NCI-H2107 (cell line): ENCODE results near the gene FAM227A.

Source experiments
- DNase-seq: peaks from one replicate; lab custom pipeline; 2025; lab: John Stamatoyannopoulos, UW

FAM227A gene

DNA sequence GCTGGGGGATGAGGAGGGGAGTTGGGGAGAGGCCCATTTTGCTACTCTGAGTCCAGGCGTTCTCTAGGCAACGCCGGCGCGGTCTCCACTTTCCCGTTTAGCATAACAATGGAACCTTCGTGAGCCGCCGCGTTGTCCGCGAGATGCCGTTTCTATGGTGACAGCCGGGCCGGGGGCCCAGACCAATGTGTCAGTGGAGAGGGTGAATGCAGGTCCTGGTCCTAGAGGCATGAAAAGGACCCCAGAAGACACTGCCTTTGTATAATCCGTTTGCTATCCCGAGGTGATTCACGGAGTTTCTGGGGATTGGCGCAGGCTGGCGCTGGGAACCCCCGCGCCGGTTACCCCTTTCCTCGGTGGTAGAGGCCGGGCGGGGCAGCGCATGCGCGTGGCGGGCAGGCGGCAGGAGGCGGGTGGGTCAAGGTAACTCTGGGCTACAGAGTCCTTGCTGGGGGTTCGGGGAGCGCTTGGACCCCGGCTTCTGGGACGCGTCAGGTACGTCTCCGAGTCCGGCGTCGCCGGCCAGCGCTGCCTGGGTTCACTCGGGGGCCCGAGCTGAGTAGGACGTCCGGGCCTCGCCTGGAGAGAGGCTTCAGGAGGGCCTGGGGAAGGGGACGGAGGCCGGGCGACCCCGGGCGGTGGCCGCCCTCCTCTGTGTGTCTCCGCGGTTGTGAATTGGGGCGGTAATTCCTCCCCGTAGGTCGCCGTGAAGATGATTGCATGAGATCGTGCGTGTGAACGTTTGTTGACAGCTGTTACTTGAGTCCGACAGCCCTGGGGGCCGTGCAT, at the start of gene FAM227A, which contains the start of gene CBY1:
Gene FAM227A, minus strand, starts transcription at position 137 of the 789 bp plus-strand sequence. CDS start 6,224 bp downstream, outside the sequence.
Gene CBY1, plus strand, starts transcription at position 383 of the 789 bp plus-strand sequence. CDS start 11,417 bp downstream, outside the sequence.
- peak; percentile 59 for DNase-seq

DNA sequence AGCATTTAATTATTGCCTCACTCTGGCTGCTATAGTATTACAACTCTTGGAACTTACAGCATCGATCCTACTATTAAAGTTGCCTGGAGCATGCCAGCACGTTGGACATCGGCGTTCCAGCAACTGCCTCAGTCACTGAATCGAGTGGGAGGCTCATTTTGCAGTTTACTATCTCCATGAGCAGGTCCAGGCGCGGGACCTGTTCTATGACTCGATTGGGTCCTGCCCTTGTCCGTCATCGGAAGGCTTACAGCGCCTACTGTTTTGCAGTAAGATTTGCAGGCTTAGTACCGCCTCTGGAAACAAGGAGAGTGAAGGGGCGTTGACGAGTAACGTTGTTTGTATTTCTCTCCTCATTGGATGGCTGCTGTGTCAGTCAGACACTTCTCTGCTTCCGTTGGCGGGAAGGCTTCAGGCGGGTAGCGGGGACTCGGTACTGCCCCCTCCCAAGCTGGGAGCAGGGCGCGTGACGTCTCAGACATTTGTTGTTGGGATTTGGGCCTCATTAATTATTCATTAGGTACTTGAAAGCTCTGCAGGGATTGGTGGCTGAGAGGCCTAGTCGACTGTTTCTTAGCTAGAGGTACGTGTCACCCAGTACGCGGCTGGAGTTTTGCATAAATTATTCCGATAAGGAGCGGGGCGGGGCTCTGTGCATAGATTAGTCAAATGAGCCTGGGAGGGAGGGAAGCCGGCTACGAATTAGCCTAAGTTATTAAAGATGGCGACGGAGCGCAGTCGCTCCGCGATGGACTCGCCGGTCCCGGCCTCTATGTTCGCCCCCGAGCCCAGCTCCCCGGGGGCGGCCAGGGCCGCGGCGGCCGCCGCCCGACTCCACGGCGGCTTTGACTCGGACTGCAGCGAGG, 49.3 kb upstream of the FAM227A start, which contains the start of gene GTPBP1:
Gene GTPBP1, plus strand, starts transcription at position 710 of the 866 bp plus-strand sequence. Its CDS starts 12 bp downstream, at position 722.
- peak; percentile 99 for DNase-seq

DNA sequence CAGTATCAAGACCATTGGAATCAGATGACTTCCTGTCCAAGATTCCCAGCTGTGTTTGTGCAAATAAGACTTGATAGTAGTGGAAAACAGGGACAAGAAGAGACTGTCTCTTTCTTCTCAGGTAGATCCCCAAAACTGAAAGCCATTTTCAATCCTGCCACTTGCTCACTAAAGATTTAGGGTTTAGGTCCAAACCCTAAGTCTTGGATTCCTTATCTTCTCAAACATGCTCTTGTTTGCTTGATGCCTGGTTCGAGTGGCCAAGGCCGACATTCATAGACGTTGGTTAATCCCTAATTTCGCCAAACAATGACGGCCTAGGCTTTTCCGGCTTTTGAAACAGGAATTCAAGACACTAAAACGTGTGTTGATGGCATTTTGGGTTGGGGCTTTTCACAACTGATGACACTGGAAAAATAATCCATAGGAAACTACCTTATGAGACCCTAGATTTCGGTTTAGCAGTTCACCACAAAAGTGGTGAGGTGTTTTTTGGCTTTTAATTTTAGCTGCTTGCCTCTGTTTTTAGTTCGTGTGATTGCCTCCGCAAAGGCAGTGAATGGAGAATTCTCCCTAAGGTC, 48.6 kb upstream of the FAM227A start:
- no peak for DNase-seq

DNA sequence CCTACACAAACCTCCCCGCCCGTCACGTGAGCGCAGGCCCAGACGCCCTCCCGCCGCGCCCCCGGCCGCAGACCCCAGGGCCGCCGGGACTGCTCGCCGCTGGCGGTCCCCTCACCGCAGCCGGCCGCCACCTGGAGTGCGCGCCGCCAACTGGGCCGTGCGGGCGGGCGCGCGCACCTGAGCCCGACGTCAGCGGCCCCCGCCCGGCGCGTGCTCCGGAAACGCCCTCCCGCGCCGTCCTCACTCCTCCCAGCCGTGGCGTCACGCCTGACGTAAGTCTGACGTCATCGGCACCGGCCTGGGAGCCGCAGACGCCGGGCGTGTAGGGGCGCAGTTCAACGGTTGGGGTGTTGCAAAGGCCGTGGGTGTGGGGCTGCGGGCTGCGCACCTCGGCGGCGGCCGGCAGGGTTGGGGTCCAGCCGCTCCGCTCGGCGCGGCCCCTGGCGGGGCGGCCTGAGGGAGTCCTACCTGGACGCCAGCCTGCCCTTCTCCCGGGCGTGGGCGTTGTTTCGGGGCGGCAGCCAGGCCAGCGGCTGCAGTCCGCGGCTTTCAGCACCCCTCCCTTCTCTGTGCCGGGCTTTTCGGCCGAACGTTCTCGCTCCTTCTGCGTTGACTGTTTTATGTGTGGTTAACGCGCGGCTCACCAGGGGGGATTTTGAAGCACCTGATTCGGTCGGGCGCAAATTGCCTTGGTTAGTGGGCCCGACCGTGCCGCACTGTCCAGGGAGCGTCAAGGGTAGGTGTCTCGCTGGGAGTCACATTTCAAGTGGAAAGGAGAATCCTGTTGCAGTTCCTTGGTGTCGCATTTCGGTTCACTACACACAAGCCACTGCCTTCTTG, 44.8 kb upstream of the FAM227A start, which contains the start of gene JOSD1:
Gene JOSD1, minus strand, starts transcription at position 155 of the 840 bp plus-strand sequence. CDS start 956 bp downstream, outside the sequence.
- peak; percentile 83 for DNase-seq

DNA sequence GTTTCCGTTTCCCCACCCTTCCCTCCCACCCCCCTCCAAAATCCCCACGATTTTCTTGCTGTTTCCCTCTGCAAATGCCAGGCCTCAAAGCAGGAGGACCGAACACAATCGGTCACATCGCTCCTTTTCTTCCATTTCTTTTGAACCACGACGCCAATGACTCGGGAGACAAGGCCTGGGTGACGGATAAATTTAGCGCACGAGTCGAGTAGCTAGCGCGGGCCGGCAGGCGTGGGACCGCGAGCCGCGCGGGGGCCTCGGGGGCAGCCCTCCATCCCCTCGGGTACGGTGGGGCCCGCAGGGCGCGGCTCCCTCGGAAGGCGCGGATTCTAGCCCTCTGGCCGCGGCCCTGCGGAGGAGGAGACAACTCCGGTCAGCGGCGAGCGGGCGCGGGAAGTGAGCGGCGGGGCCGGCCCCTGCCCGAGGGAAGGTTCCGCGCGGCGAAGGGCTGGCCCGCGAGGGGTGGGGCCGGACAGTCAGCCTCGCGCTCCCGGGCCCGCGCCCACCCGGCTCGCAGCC, 44.1 kb upstream of the FAM227A start:
- no peak for DNase-seq

DNA sequence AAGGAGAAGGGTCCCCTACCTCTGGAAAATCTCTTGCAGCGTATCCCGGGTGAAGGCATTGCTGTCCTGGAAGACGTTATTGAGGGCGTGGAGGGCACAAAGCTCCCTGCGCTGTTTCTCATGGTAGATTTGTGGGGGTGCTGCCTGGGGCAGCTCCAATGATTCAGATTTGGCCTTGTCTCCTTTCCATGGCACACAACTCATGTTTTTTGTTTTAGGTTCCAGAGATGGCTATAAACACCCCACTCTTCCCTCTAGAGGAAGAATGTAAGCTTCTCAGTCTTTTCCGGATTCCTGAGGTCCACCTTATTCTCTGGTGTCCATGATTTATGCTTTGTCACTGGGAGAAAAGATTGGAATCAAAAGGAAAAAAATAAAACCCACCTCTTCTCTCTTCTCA, 43.6 kb upstream of the FAM227A start:
- no peak for DNase-seq

DNA sequence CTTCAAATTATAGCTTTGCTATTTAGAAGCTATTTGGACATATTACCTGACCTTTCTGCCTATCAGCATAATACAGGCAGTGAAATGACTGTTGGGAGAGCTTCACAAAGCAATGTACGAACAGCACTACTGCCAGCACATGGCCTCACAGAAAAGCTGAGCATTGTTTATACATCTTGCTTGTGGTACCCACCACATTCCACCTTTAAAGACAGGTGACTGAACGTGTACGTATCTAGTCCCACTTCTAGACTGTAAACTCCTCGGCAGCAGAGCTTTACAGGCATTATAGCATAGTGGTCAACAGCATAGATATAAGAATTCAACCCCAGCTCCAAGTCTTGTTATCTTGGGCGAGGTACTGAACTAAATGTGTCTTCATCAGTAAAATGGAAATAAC, 43.0 kb upstream of the FAM227A start:
- no peak for DNase-seq

DNA sequence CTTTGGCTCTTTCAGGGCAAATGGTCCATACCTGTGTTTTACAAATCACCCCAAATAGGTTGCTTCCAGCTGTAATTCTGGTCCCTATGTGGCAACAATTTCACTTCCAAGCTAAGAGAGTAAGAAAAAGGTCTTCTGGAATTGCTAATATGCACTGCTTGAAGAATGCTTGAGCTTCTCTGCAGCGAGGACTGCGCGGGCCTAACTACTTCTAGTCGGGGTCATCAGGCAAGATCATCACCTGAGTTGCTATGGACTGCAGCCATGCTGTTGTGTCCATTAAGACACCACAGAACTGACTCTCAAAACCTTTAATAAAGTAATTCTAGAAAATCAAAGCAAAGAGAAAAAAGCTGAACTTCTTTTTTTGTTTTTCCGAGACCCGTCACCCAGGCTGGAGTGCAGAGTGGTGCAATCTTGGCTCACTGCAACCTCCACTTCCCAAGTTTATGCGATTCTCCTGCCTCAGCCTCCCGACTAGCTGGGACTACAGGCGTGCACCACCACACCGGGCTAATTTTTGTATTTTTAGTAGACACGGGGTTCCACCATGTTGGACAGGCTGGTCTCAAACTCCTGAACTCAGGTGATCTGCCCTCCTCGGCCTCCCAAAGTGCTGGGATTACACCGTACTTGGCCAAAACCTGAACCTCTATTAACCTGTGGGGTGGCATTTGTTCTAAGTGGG, 42.4 kb upstream of the FAM227A start:
- no peak for DNase-seq

DNA sequence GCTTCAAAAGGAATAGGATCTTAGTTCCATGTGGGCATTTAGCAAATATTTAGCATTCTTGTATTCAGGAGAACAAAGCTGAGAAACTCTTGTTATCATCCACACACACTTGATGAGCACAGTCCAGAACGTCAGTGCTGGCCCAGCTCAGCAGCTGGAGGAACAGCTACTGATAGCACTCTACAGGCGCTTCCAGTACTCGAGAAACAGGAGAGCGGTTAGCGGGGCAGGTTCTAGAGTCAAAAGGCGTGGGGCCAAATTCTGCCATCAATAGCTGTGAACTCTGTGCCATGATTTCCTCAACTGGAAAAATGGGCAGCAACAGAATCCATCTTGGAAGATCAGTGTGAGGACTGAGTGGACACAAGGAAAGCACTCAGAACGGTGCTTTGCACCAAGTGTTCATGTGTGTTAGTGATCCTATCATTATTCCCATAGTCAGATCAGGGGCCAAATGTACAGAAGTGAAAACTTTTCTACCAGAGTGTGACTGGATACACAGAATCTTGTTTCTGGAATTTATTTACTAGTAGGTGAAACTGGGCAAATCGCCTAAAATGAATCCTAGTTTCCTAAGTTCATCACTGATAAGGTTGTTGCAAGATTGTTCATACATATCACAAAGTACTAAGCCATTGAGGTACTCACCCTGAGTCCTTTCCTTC, 41.4 kb upstream of the FAM227A start:
- no peak for DNase-seq

DNA sequence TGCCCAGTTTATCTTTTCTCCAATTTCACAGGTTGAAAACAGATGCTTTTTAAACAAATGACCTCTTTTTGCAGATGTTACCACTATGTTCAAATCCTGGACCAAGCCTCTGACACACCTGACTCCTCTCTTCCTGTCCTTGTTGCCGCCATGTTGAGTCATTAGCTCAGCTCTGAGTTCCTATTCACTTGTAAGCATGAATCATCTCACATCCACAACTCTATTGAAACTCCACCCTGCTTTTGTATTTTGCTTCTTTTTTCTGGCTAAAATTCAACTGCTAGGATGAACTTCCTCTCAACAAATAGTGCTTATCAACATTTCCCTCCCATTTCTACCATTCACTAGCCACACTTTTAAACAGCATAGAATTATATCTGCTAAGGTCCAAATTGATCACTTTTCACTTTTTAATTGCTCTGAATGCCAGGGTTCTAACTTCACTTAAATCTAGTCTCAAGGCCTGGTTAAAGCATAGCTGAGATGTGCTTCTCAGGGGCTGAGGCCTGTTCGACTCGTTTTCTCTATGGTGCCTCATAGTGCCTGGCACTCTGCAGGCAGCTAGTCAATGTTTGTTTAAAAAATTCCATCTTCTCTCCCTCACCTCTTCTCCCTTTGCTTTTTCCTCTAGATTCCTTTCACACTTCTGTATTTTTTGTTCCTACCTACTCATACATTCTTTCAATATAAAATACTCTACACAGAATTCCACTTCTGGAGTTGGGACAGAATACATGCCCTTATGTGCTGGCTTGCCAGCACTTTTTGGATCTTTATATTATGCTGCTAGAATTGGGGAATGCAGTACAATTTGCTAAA, 40.6 kb upstream of the FAM227A start:
- DNase-seq: no peak

DNA sequence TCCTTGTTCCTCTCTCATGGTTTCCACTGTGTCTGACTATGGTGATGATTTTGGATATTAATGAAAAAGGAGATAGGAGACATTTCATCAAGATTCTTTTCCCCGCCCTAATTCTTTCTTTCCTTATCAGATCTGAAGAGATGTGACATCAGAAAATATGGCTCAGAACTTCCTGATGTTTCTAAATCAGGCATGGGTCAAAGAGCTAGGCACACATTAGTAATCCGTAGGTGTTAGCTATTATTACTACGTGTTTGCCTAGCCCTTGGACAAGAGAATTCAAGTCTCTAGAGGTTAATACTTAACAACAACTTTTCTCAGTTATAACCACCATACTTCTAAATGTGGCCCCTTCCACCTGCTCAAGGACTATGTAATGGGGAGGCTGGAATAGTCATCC, 38.7 kb upstream of the FAM227A start:
- DNase-seq: no peak

DNA sequence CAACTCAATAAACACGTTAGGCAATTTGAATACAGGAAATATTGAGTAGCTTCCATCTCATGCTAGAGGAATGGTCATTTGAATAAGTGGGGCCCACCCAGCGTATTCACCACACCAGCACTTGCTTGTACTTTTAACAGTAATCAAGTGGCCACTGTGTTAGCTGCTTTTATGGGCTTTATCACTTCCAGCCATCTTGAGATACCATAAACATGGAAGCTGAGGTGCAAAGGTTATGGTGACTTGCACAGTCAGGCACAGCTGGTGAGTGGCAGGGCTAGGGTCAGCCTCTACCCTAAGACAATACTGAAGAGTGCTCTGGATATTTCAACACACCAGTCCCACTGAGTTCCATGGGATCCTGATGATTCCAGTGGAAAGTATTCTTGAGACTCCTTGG, 37.9 kb upstream of the FAM227A start:
- DNase-seq: no peak

DNA sequence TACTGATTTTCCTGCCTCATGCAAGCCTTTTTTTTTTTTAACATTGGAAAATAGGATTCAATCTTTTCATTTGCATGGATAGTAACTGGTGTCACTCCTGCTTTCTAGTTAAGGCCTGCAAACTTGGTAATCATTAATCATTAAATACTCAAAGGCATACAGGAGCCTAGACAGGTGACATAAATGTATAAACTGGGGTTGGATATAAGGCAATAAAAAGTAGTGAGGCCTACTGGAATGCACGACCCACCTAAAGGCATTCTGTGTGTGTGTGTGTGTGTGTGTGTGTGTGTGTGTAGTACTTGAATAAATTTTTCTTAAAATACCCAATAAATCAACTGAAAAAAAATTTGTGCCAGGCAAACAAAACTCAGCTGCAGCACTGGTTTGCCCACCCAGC, 33.5 kb upstream of the FAM227A start:
- no peak for DNase-seq

DNA sequence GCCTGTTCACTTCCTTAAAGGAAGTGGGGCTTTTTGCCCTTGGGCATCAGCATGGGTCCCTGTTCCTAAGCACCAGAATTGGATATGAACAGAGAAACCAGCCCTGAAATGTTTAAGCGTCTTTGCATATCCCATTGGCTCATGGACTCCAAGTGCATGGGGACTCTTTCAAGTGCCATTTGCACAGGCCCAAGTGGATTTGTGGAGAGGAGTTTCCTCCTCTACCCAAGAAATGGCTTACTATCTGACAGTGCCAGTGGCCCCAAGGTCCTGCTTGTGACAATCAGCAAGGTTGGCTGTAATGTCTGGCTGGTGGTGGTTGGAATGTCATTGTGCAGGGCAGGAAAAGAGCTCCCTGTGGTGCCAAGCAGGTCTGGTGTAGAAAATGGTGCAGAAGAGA, 29.6 kb upstream of the FAM227A start:
- no peak for DNase-seq

DNA sequence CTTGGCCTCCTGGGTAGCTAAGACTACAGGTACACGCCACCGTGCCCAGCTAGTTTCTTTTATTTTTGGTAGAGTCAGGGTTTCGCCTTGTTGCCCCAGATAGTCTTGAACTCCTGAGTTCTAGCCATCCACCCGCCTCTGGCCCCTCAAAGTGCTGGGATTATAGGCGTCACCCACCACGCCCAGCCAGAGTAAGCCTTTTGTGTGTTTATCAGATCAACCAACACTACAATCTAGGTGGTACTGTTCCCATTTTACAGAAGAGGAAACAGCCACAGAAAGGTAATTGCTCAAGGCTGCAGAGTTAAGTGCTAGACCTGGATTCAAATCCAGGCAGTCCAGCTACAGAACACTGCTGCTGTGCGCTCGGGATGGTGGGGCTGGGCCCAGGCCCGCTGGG, 28.7 kb upstream of the FAM227A start:
- DNase-seq: no peak

DNA sequence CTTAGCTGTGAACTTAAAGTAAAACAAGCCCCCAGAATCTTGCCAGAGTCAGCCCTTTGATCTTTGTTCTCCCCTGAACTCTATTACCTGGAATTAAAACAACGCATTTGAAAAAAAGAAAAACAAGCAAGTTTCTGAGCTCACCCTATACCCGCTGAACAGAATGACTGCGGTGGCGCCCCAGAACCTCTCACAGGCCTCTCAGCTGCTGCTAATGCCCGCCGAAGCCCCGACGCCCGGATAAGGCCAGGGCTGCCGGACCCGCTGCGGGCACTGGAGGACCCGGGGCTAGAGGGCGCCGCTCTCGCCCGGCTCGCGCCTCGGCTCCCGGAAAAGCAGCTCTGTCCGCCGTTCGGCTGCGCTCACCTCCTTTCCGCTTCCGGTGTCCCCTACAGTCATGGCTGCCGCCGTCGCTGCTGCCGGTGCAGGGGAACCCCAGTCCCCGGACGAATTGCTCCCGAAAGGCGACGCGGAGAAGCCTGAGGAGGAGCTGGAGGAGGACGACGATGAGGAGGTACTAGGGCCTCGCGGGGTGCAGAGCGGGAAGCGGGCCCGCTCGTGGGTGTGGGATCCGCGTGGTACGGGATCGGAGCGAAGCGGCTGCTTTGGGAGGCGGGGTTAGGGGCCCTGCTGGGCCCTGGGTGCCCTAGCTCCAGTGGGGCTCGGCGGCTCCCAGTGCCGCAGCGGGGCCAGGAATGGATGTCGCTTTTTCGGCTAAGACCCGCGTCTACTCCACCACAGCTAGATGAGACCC, 25.6 kb upstream of the FAM227A start, which contains the start of gene TOMM22:
Gene TOMM22, plus strand, starts transcription at position 376 of the 754 bp plus-strand sequence. Its CDS starts 22 bp downstream, at position 398.
- peak; percentile 35 for DNase-seq

DNA sequence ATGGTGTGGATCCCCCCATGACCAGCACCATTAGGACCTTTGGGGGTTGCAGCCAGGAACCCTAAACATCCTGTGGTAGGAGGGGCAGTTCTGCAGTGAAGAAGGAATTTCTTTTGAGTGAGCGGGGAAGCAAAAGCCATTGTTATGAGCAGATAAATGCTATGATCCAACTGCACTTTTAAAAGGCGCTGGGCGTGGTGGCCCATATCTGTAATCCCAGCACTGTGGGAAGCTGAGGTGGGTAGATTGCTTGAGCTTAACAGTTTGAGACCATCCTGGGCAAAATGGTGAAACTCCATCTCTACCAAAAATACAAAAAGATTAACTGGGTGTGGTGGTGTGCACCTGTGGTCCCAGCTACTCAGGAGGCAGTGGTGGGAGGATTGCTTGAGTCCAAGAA, 19.6 kb upstream of the FAM227A start:
- no peak for DNase-seq

DNA sequence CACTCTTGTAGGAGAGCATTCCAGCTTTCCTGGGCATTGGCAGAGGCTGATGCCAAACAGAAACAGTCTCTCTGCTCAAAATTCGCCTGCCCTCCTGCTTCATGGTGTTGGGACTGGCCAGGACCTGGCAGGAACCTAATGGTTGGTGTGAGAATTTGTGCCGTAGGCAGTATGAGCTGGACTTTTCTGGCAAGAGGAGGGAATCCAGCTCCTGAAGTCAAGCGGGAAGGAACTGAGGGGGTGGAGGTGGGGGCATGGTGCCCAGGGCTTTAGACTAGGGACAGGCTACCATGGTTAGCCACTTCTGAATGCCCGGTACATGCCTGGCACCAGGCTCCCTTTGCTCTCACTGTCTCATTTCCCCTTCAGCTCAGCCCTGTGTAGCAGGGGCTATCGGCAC, 18.7 kb upstream of the FAM227A start:
- DNase-seq: no peak
